HEK293 (cell line): ENCODE data around the gene THEM4.

Experiments
- CTCF ChIA-PET: fragments of 350-600 bp; formaldehyde crosslinking; extraction: SDS; loops from one replicate; lab custom pipeline; 2021; ENCODE audit warnings: antibody characterized with exemption; lab: Yijun Ruan, JAX
- POLR2A ChIA-PET: fragments of 300-600 bp; formaldehyde crosslinking; extraction: SDS; loops from one replicate; lab custom pipeline; 2020; ENCODE audit warnings: antibody characterized with exemption, inconsistent platforms; lab: Yijun Ruan, JAX
- H3K27ac ChIP-seq: fragments of 200-500 bp; sonication (Bioruptor generic); 2 replicates; pipeline ENCODE4 v1.5.1; 2014; ENCODE audit warnings: low read depth, low read length, control low read depth, inconsistent platforms; ENCODE audit errors: extremely low read depth
- H3K36me3 ChIP-seq, 2 experiments: fragments of 200-500 bp in 1 of 2; sonication (Bioruptor generic) in 1 of 2; 1 replicate in 1 of 2; 2 replicates in 1 of 2; pipeline ENCODE4 v1.5.1; 2014 to 2017; ENCODE audit warnings: inconsistent platforms in 2 of 2, low read length in 2 of 2; ENCODE audit not compliant: control insufficient read depth in 2 of 2, insufficient read depth in 1 of 2
- H3K4me1 ChIP-seq: fragments of 200-500 bp; sonication (Bioruptor generic); 2 replicates; pipeline ENCODE4 v1.5.1; 2014; ENCODE audit warnings: mild to moderate bottlenecking, low read length, inconsistent platforms; ENCODE audit not compliant: control insufficient read depth, insufficient read depth
- H3K4me3 ChIP-seq: 2 replicates; pipeline ENCODE4 v1.5.1; 2011; ENCODE audit warnings: low read depth, mild to moderate bottlenecking, control low read depth, low read length, moderate library complexity
- H3K9me3 ChIP-seq: fragments of 200-500 bp; sonication (Bioruptor generic); 2 replicates; pipeline ENCODE4 v1.5.1; 2014; ENCODE audit warnings: low read depth, low read length, inconsistent platforms; ENCODE audit not compliant: control insufficient read depth, insufficient read depth
- ATF2 ChIP-seq: fragments of 450-650 bp; formaldehyde crosslinking; IDR thresholded peaks from 2 replicates; pipeline ENCODE4 v1.5.1; 2016; ENCODE audit warnings: missing biosample characterization, missing genetic modification characterization, low read depth
- GLI4 ChIP-seq: fragments of 450-650 bp; formaldehyde crosslinking; IDR thresholded peaks from 2 replicates; pipeline ENCODE4 v1.5.1; 2016; ENCODE audit warnings: missing biosample characterization, missing genetic modification characterization
- GLIS1 ChIP-seq: fragments of 450-650 bp; formaldehyde crosslinking; IDR thresholded peaks from 2 replicates; pipeline ENCODE4 v1.5.1; 2016; ENCODE audit warnings: missing biosample characterization, missing genetic modification characterization
- OVOL3 ChIP-seq: fragments of 450-650 bp; formaldehyde crosslinking; IDR thresholded peaks from 2 replicates; pipeline ENCODE4 v1.5.1; 2016; ENCODE audit warnings: missing biosample characterization, missing genetic modification characterization
- TSHZ1 ChIP-seq: fragments of 450-650 bp; formaldehyde crosslinking; IDR thresholded peaks from 2 replicates; pipeline ENCODE4 v1.5.1; 2016; ENCODE audit warnings: missing biosample characterization, missing genetic modification characterization, borderline replicate concordance
- YY2 ChIP-seq: fragments of 450-650 bp; formaldehyde crosslinking; IDR thresholded peaks from 2 replicates; pipeline ENCODE4 v1.5.1; 2016; ENCODE audit warnings: missing biosample characterization, missing genetic modification characterization
- ZBTB17 ChIP-seq: fragments of 450-650 bp; formaldehyde crosslinking; IDR thresholded peaks from 2 replicates; pipeline ENCODE4 v1.5.1; 2016; ENCODE audit warnings: missing biosample characterization, missing genetic modification characterization
- ZBTB48 ChIP-seq: fragments of 450-650 bp; formaldehyde crosslinking; IDR thresholded peaks from 2 replicates; pipeline ENCODE4 v1.5.1; 2016; ENCODE audit warnings: missing biosample characterization, missing genetic modification characterization
- ZIC2 ChIP-seq: fragments of 450-650 bp; formaldehyde crosslinking; IDR thresholded peaks from 2 replicates; pipeline ENCODE4 v1.5.1; 2016; ENCODE audit warnings: missing biosample characterization, missing genetic modification characterization
- ZNF148 ChIP-seq: fragments of 450-650 bp; formaldehyde crosslinking; IDR thresholded peaks from 2 replicates; pipeline ENCODE4 v1.5.0; 2017; ENCODE audit warnings: missing biosample characterization, missing genetic modification characterization, borderline replicate concordance
- ZNF184 ChIP-seq: fragments of 450-650 bp; IDR thresholded peaks from 2 replicates; pipeline ENCODE4 v1.5.1; 2018; ENCODE audit warnings: missing biosample characterization, mild to moderate bottlenecking, missing genetic modification characterization
- ZNF23 ChIP-seq: fragments of 450-650 bp; formaldehyde crosslinking; IDR thresholded peaks from 2 replicates; pipeline ENCODE4 v1.5.1; 2016; ENCODE audit warnings: missing biosample characterization, missing genetic modification characterization, borderline replicate concordance
- ZNF302 ChIP-seq: fragments of 450-650 bp; formaldehyde crosslinking; IDR thresholded peaks from 2 replicates; pipeline ENCODE4 v1.5.1; 2016; ENCODE audit warnings: missing biosample characterization, missing genetic modification characterization, low read depth
- ZNF354C ChIP-seq: fragments of 450-650 bp; formaldehyde crosslinking; IDR thresholded peaks from 2 replicates; pipeline ENCODE4 v1.5.1; 2016; ENCODE audit warnings: missing biosample characterization, missing genetic modification characterization, low read depth, borderline replicate concordance
- ZNF580 ChIP-seq: fragments of 450-650 bp; formaldehyde crosslinking; IDR thresholded peaks from 2 replicates; pipeline ENCODE4 v1.5.1; 2016; ENCODE audit warnings: missing biosample characterization, missing genetic modification characterization
- ZNF670 ChIP-seq: fragments of 450-650 bp; formaldehyde crosslinking; IDR thresholded peaks from 2 replicates; pipeline ENCODE4 v1.5.1; 2016; ENCODE audit warnings: missing biosample characterization, missing genetic modification characterization, low read depth
- ZNF830 ChIP-seq: fragments of 450-650 bp; IDR thresholded peaks from 2 replicates; pipeline ENCODE4 v1.5.0; 2018; ENCODE audit warnings: missing biosample characterization, missing genetic modification characterization, low read depth, mild to moderate bottlenecking, moderate library complexity

The THEM4 gene

GRCh38 chr1:151833172-151833900, 76.0 kb downstream of the THEM4 start:
- POLR2A ChIA-PET: no interaction called here
- no peak overlapping the region for H3K27ac ChIP-seq
- TF ChIP-seq ZNF148 (tag by site-specific recombination): no peak
- no peak for TF ChIP-seq ZNF354C
- TF ChIP-seq GLI4: no peak
- no peak for TF ChIP-seq ZNF302 (tag by site-specific recombination)
- no peak for TF ChIP-seq ZNF580 (tag by site-specific recombination)
- TF ChIP-seq ZNF670: no peak
- TF ChIP-seq ZNF830 (tag by site-specific recombination): no peak
- TF ChIP-seq YY2 (tag by site-specific recombination): no peak
- no peak overlapping the region for H3K4me3 ChIP-seq
- peaks cover 2% of the 10 kb centered on the region for H3K4me1 ChIP-seq
- no peaks in the 10 kb centered on the region for H3K36me3 ChIP-seq
- CTCF ChIA-PET: interaction anchor here (0.5 kb wide), 1 partner anchor 70 kb away, joined by 5 read pairs; the partner anchor contains the start of gene MRPL9
- no peaks in the 10 kb centered on the region for H3K9me3 ChIP-seq

- POLR2A ChIA-PET: no interaction called here
- no peaks in the 10 kb centered on the region for H3K36me3 ChIP-seq
- H3K4me1 ChIP-seq: peaks cover 2% of the 10 kb centered on the region
- no peak overlapping the region for H3K27ac ChIP-seq
- CTCF ChIA-PET: interaction anchor here (0.5 to 1.0 kb wide), 3 partner anchors 69 to 1555 kb away, joined by 4 to 5 read pairs (median 5); partner anchors contain the start of gene MRPL9
- H3K9me3 ChIP-seq: no peaks in the 10 kb centered on the region
- TF ChIP-seq ZNF23 (tag by site-specific recombination) (no peak), ZNF184 (tag by site-specific recombination) (no peak), TSHZ1 (tag by site-specific recombination) (no peak), ZIC2 (tag by site-specific recombination) (peak; percentile 62), ZBTB48 (tag by site-specific recombination) (peak; percentile 58; the same call in 1 of the 2 replicates), ATF2 (tag by site-specific recombination) (no peak), ZBTB17 (tag by site-specific recombination) (peak; percentile 94), GLIS1 (tag by site-specific recombination) (no peak), OVOL3 (no peak)
- no peak overlapping the region for H3K4me3 ChIP-seq
Measured at GRCh38 chr1:151832318-151832980, 76.9 kb downstream of the THEM4 start.
